Retinal pigment epithelial cell (primary cell): ENCODE measurements around the gene KRT79.

Experiments
- DNase-seq: peaks from one replicate; pipeline ENCODE4 v3.0.0-alpha.2; 2010; ENCODE audit warnings: low read depth
- H3K4me3 ChIP-seq: 2 replicates; pipeline ENCODE4 v1.5.1; 2011; ENCODE audit warnings: mild to moderate bottlenecking, low read length, control low read depth, moderate library complexity
- CTCF ChIP-seq: conservative IDR thresholded peaks from 2 replicates; pipeline ENCODE4 v1.5.1; 2011; ENCODE audit warnings: low read depth, low read length, control low read depth, inconsistent platforms

Gene KRT79

GRCh38 chr12:52772188-52772587 lies 61.9 kb downstream of the KRT79 start:
- no peak for TF ChIP-seq CTCF
- H3K4me3 ChIP-seq = no peak overlapping the region
- DNase-seq = no peak

- no peak for DNase-seq
- no peak overlapping the region for H3K4me3 ChIP-seq
- no peak for TF ChIP-seq CTCF
These were observed 62.6 kb downstream of the KRT79 start for GRCh38 chr12:52771505-52771904.
